ENCODE data around the gene NDFIP2. TPM values are rescaled to one million over a fixed set of nuclear protein-coding genes. Genes with fewer than 3 reads are reported as not detected.

NDFIP2 gene
- total RNA-seq, 1 donor, result 41.0 TPM

DNA sequence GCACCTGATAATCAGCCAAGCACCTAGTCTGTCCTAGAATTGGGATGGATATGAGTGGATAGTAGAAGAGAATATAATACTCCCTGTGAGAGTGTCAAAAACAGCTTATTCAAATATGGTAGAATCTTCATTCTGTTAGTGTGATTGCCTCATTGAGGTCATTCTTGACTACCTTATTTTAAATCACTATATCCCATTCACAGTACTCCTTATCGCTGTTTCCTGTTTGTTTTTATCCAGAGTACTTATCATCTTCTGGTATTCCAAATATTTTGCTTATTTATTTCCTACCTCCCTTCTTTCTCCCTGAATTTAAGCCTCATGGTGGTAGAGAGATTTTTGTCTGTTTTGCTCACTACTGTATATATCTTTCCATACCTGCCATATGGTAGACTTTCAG, 9.9 kb downstream of the NDFIP2 start:
- no peak overlapping the region for H3K4me3 ChIP-seq (ENCODE audit: low read depth, low read length)
- peak; percentile 10 for DNase-seq (ENCODE audit: low read depth)
- no peak for TF ChIP-seq CTCF (IDR thresholded peaks at IDR 0.05; ENCODE audit: insufficient read depth, low read length)

DNA sequence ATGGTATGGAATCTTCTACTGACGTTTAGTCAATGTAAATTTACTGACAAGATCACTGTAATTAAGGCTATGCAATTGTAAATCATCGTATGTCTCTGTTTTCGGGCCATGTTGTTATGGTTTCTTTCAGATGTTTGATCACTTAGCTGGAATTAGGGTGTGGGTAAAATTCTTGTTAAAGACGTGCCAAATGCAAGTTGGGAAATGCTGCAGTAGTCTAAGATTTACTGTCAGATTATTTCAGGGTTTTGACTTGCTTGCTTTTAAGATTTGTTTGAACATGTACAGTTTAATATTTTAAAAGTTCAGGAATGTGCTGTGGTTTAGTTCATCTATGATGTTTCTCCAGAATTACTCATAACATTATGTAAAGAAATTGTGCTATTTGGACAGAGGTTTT, 10.8 kb downstream of the NDFIP2 start:
- no peak overlapping the region for H3K4me3 ChIP-seq (ENCODE audit: low read depth, low read length)

GRCh38 chr13:79492313-79492798, 11.4 kb downstream of the NDFIP2 start:
- TF ChIP-seq CTCF (IDR thresholded peaks at IDR 0.05; ENCODE audit: insufficient read depth, low read length), result no peak
- DNase-seq (ENCODE audit: low read depth), result peak; percentile 25
- no peak overlapping the region for H3K4me3 ChIP-seq (ENCODE audit: low read depth, low read length)

More for the DNA sequence above, 10.8 kb downstream of the NDFIP2 start:
- TF ChIP-seq CTCF (IDR thresholded peaks at IDR 0.05; ENCODE audit: insufficient read depth, low read length), result no peak
- DNase-seq (ENCODE audit: low read depth), result peak; percentile 92

GRCh38 chr13:79492918-79493594, 12.1 kb downstream of the NDFIP2 start:
- no peak for TF ChIP-seq CTCF (IDR thresholded peaks at IDR 0.05; ENCODE audit: insufficient read depth, low read length)
- DNase-seq (ENCODE audit: low read depth), result no peak

DNA sequence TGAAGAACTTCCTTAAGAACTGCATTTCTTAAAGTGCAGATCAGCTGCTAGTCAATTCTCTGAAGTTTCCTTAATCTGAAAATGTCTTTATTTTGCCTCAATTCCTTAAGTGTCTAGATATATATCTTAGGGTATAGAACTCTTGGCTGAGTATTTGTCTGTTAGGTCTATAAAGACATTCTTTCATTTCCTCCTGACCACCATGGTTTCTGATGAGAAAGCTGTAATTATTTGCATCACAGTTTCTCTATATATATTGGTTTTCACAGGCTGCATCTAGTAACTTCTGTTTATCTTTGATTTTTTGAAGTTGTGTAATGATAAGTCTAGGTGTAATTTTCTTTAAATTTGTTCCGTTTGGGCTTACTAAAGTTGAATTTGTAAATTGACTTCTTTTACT, 15.2 kb downstream of the NDFIP2 start:
- TF ChIP-seq CTCF (IDR thresholded peaks at IDR 0.05; ENCODE audit: insufficient read depth, low read length), result no peak
- no peak overlapping the region for H3K4me3 ChIP-seq (ENCODE audit: low read depth, low read length)
- no peak for DNase-seq (ENCODE audit: low read depth)

More at GRCh38 chr13:79492918-79493594, 12.1 kb downstream of the NDFIP2 start:
- H3K4me3 ChIP-seq (ENCODE audit: low read depth, low read length), result no peak overlapping the region

GRCh38 chr13:79497064-79497463, 16.1 kb downstream of the NDFIP2 start:
- no peak overlapping the region for H3K4me3 ChIP-seq (ENCODE audit: low read depth, low read length)
- DNase-seq (ENCODE audit: low read depth), result no peak
- TF ChIP-seq CTCF (IDR thresholded peaks at IDR 0.05; ENCODE audit: insufficient read depth, low read length), result no peak

GRCh38 chr13:79497852-79498251, 16.9 kb downstream of the NDFIP2 start:
- no peak for TF ChIP-seq CTCF (IDR thresholded peaks at IDR 0.05; ENCODE audit: insufficient read depth, low read length)

More at GRCh38 chr13:79497852-79498251, 16.9 kb downstream of the NDFIP2 start:
- no peak overlapping the region for H3K4me3 ChIP-seq (ENCODE audit: low read depth, low read length)
- DNase-seq (ENCODE audit: low read depth), result no peak
